ENCODE results near the gene LPAR5. TPM values are rescaled to one million over a fixed set of nuclear protein-coding genes. Genes with fewer than 3 reads are reported as not detected.

The LPAR5 gene
- total and polyA plus RNA-seq, 4 donors = 0.58 to 2.0 (median 1.1) TPM

GRCh38 chr12:6650832-6651231, 15.1 kb upstream of the LPAR5 start:
- Histone ChIP-seq H3K27ac (ENCODE audit: low read depth in 1 of 2, low read length in 2 of 2) (no peak overlapping the region), H3K36me3 (ENCODE audit: control insufficient read depth in 4 of 4, insufficient read depth in 3 of 4, low read depth in 1 of 4, low read length in 3 of 4) (peaks cover 1 to 41% (median 32%) of the 10 kb centered on the region in 4 donors), H3K4me3 (ENCODE audit: low read depth in 1 of 3, low read length in 3 of 3) (no peak overlapping the region), H3K9ac (ENCODE audit: low read depth in 1 of 2, low read length in 2 of 2) (no peak overlapping the region), H3K9me3 (ENCODE audit: control insufficient read depth in 4 of 4, low read length in 3 of 4) (no peaks in the 10 kb centered on the region), H3K27me3 (ENCODE audit: control insufficient read depth in 4 of 4, insufficient read depth in 4 of 4, low read length in 3 of 4) (no peaks in the 10 kb centered on the region), H3K4me1 (ENCODE audit: control insufficient read depth in 4 of 4, insufficient read depth in 4 of 4, low read length in 3 of 4) (peaks cover 0 to 15% (median 4%) of the 10 kb centered on the region in 4 donors)
- no peak for DNase-seq (ENCODE audit: low spot score)
- WGBS = 92% methylated on average over 8 of the region's 8 CpGs
- TF ChIP-seq ZBTB33 (IDR thresholded peaks at IDR 0.05) (no peak), RXRA (IDR thresholded peaks at IDR 0.05) (no peak), HNF4A (conservative IDR thresholded peaks at IDR 0.05) (no peak), JUND (IDR thresholded peaks at IDR 0.05) (no peak), ATF3 (IDR thresholded peaks at IDR 0.05) (no peak), REST (IDR thresholded peaks at IDR 0.05) (no peak), HNF4G (IDR thresholded peaks at IDR 0.05) (no peak), FOXA2 (IDR thresholded peaks at IDR 0.05) (no peak), CTCF (IDR thresholded peaks at IDR 0.05; ENCODE audit: low read depth, low read length, missing input control) (no peak), NR2F2 (IDR thresholded peaks at IDR 0.05) (no peak), YY1 (IDR thresholded peaks at IDR 0.05) (no peak)

GRCh38 chr12:6647083-6647604, 11.4 kb upstream of the LPAR5 start, which contains the start of gene ACRBP:
ACRBP (minus strand) TSS chr12:6647432; CDS start chr12:6647366, 66 bp downstream.
- Histone ChIP-seq H3K4me3 (ENCODE audit: low read depth in 1 of 3, low read length in 3 of 3) (peak within 1 kb of the TSS; percentile 18 to 64 (median 45)), H3K9me3 (ENCODE audit: control insufficient read depth in 4 of 4, low read length in 3 of 4) (peaks cover 6 to 22% (median 9%) of the 10 kb centered on the region in 4 donors), H3K36me3 (ENCODE audit: control insufficient read depth in 4 of 4, insufficient read depth in 3 of 4, low read depth in 1 of 4, low read length in 3 of 4) (peaks cover 0 to 26% (median 15%) of the 10 kb centered on the region in 4 donors), H3K27me3 (ENCODE audit: control insufficient read depth in 4 of 4, insufficient read depth in 4 of 4, low read length in 3 of 4) (no peaks in the 10 kb centered on the region), H3K9ac (ENCODE audit: low read depth in 1 of 2, low read length in 2 of 2) (peak within 1 kb of the TSS; percentile 59 to 67), H3K4me1 (ENCODE audit: control insufficient read depth in 4 of 4, insufficient read depth in 4 of 4, low read length in 3 of 4) (peaks cover 0 to 4% (median 0%) of the 10 kb centered on the region in 4 donors), H3K27ac (ENCODE audit: low read depth in 1 of 2, low read length in 2 of 2) (peak within 1 kb of the TSS in 1 of 2 donors; percentile 46)
- 13% methylated on average over 38 of the region's 38 CpGs for WGBS
- no peak for TF ChIP-seq TAF1 (conservative IDR thresholded peaks at IDR 0.05)
- TF ChIP-seq FOXA1 (IDR thresholded peaks at IDR 0.05) = no peak
- TF ChIP-seq SP1 (IDR thresholded peaks at IDR 0.05) = no peak
- TF ChIP-seq RAD21 (IDR thresholded peaks at IDR 0.05) = peak in 1 of 2 donors; percentile 6
- no peak for TF ChIP-seq FOXA2 (IDR thresholded peaks at IDR 0.05)
- no peak for TF ChIP-seq RXRA (IDR thresholded peaks at IDR 0.05)
- TF ChIP-seq EGR1 (IDR thresholded peaks at IDR 0.05; ENCODE audit: low read depth in 2 of 2) = no peak
- TF ChIP-seq JUND (IDR thresholded peaks at IDR 0.05) = no peak
- DNase-seq (ENCODE audit: low spot score) = peak; percentile 79

All from liver (tissue), 9 donors.